Activated T-cell treated with anti-CD3 and anti-CD28 coated beads, Interleukin-2, amount 50 U/mL, for 48 hours (primary cell): Measurements from ENCODE around the gene EDA.
A peak's percentile ranks its signal among the peaks of the same experiment; 100 is the strongest.
"Not testable (repeated sequence)": the region's sequence is repeated elsewhere in the genome, so short reads cannot be mapped to it uniquely, and the experiment has no call there.

Experiments used
- DNase-seq, 2 experiments: peaks; one replicate each; pipeline ENCODE4 v3.0.0-alpha.2; 2020

The EDA gene

GRCh38 chrX:69961365-69962072, 345.6 kb downstream of the EDA start:
- DNase-seq = no peak

GRCh38 chrX:69968950-69969349, 353.0 kb downstream of the EDA start:
- no peak for DNase-seq

- DNase-seq = no peak
Measured at GRCh38 chrX:69969460-69969859, 353.5 kb downstream of the EDA start.

- no peak for DNase-seq
Measured at GRCh38 chrX:69987691-69988090, 371.8 kb downstream of the EDA start.

GRCh38 chrX:69988955-69989394, 373.1 kb downstream of the EDA start:
- DNase-seq = peak in 1 of 2 experiments; percentile 21

- DNase-seq = no peak
Measured at GRCh38 chrX:69991685-69992084, 375.8 kb downstream of the EDA start.

GRCh38 chrX:69993494-69993893, 377.6 kb downstream of the EDA start:
- no peak for DNase-seq

GRCh38 chrX:69995362-69996112, 379.6 kb downstream of the EDA start:
- no peak for DNase-seq

- DNase-seq = no peak
Measured at GRCh38 chrX:69996113-69996468, 380.2 kb downstream of the EDA start.

- DNase-seq = not testable (repeated sequence)
Measured at GRCh38 chrX:69998299-69998698, 382.4 kb downstream of the EDA start.

GRCh38 chrX:70001269-70001668, 385.4 kb downstream of the EDA start:
- no peak for DNase-seq

- no peak for DNase-seq
Measured at GRCh38 chrX:70001708-70002341, 385.9 kb downstream of the EDA start.

GRCh38 chrX:70007946-70008345, 392.0 kb downstream of the EDA start:
- DNase-seq = no peak

GRCh38 chrX:70009049-70009448, 393.1 kb downstream of the EDA start:
- no peak for DNase-seq

- DNase-seq = no peak
Measured at GRCh38 chrX:70009970-70010369, 394.1 kb downstream of the EDA start.

- DNase-seq = no peak
Measured at GRCh38 chrX:70012756-70013155, 396.8 kb downstream of the EDA start.

GRCh38 chrX:70013466-70014381, 397.8 kb downstream of the EDA start:
- DNase-seq = no peak

GRCh38 chrX:70016513-70016912, 400.6 kb downstream of the EDA start:
- DNase-seq = no peak

GRCh38 chrX:70022616-70023015, 406.7 kb downstream of the EDA start:
- no peak for DNase-seq

GRCh38 chrX:70025464-70025863, 409.6 kb downstream of the EDA start:
- DNase-seq = no peak

- DNase-seq = no peak
Measured at GRCh38 chrX:70026112-70026850, 410.4 kb downstream of the EDA start.

- no peak for DNase-seq
Measured at GRCh38 chrX:70026851-70027200, 410.9 kb downstream of the EDA start.
